ENCODE data around the gene ARID4A.
"Not testable (repeated sequence)": the region's sequence is repeated elsewhere in the genome, so short reads cannot be mapped to it uniquely, and the experiment has no call there.

ARID4A gene

DNA sequence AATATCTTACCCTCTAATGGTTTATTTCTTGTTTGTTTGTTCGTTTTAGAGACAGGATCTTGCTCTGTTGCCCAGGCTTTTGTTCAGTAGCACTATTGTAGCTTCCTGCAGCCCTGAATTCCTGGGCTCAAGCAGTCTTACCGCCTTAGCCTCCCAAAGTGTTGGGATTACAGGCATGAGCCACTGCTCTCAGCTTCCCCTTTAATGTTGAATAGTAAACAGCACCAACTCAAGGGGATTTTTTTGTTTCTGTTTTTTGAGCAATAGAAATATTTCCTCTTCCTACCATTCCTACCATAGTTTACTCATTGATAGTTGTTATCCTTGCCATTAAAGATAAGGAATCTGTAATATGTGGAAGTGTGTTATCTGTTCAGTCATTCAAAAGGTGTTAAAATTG is 10.7 kb downstream of the ARID4A start:
- Histone ChIP-seq H3K27ac (no peak overlapping the region), H3K4me1 (no peaks in the 10 kb centered on the region), H3K9me3 (no peaks in the 10 kb centered on the region), H3K36me3 (peaks cover 62% of the 10 kb centered on the region), H3K4me2 (no peak overlapping the region), H3K9ac (no peak overlapping the region), H4K20me1 (peaks cover 40% of the 10 kb centered on the region), H3K27me3 (no peaks in the 10 kb centered on the region), H3K4me3 (no peak overlapping the region)
- TF ChIP-seq Cebpa-rat (IDR thresholded peaks at IDR 0.05) = no peak

DNA sequence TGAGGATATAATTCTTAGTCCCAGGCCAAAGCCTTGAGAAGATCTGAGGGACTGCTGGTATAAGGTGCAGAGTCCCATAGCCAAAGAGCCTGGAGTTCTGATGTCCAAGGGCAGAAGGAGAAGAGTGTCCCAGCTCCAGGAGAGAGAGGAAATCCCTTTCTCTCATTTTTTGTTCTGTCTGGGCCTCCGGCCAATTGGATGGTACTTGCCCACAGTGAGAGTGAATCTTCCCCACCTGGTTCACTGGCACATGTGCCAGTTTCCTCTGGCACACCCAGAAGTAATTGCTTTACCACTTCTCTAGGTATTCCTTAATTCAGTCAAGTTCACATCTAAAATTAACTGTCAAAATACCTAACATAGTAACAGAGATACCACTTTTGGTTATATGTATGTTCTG is 15.3 kb downstream of the ARID4A start:
- no peak overlapping the region for H3K9ac ChIP-seq
- TF ChIP-seq Cebpa-rat (IDR thresholded peaks at IDR 0.05) = no peak
- no peaks in the 10 kb centered on the region for H3K9me3 ChIP-seq
- H3K4me2 ChIP-seq = no peak overlapping the region
- H3K4me3 ChIP-seq = no peak overlapping the region
- H3K4me1 ChIP-seq = no peaks in the 10 kb centered on the region
- H3K27ac ChIP-seq = no peak overlapping the region
- H4K20me1 ChIP-seq = peaks cover 20% of the 10 kb centered on the region
- H3K36me3 ChIP-seq = peaks cover 59% of the 10 kb centered on the region
- H3K27me3 ChIP-seq = no peaks in the 10 kb centered on the region

- Histone ChIP-seq H3K36me3 (peaks cover 73% of the 10 kb centered on the region), H3K27me3 (no peaks in the 10 kb centered on the region), H3K4me3 (no peak overlapping the region), H3K9me3 (no peaks in the 10 kb centered on the region), H3K4me1 (no peaks in the 10 kb centered on the region), H4K20me1 (peaks cover 15% of the 10 kb centered on the region), H3K4me2 (no peak overlapping the region), H3K27ac (no peak overlapping the region), H3K9ac (no peak overlapping the region)
- no peak for TF ChIP-seq Cebpa-rat (IDR thresholded peaks at IDR 0.05)
These were observed 17.3 kb downstream of the ARID4A start for GRCh38 chr14:58315606-58316005.

GRCh38 chr14:58327019-58327418 is 28.7 kb downstream of the ARID4A start:
- TF ChIP-seq Cebpa-rat (IDR thresholded peaks at IDR 0.05) = no peak
- Histone ChIP-seq H3K9ac (no peak overlapping the region), H3K4me2 (no peak overlapping the region), H3K4me3 (no peak overlapping the region), H3K27me3 (no peaks in the 10 kb centered on the region), H3K4me1 (peaks cover 18% of the 10 kb centered on the region), H4K20me1 (no peaks in the 10 kb centered on the region), H3K9me3 (no peaks in the 10 kb centered on the region), H3K27ac (no peak overlapping the region), H3K36me3 (peaks cover 70% of the 10 kb centered on the region)

GRCh38 chr14:58331111-58331510 is 32.8 kb downstream of the ARID4A start:
- Histone ChIP-seq H3K9me3 (no peaks in the 10 kb centered on the region), H3K27ac (no peak overlapping the region), H3K27me3 (no peaks in the 10 kb centered on the region), H3K4me2 (peak overlapping the region; percentile 50), H3K4me3 (no peak overlapping the region), H4K20me1 (no peaks in the 10 kb centered on the region), H3K9ac (no peak overlapping the region), H3K4me1 (peaks cover 18% of the 10 kb centered on the region), H3K36me3 (peaks cover 56% of the 10 kb centered on the region)
- TF ChIP-seq Cebpa-rat (IDR thresholded peaks at IDR 0.05) = no peak

DNA sequence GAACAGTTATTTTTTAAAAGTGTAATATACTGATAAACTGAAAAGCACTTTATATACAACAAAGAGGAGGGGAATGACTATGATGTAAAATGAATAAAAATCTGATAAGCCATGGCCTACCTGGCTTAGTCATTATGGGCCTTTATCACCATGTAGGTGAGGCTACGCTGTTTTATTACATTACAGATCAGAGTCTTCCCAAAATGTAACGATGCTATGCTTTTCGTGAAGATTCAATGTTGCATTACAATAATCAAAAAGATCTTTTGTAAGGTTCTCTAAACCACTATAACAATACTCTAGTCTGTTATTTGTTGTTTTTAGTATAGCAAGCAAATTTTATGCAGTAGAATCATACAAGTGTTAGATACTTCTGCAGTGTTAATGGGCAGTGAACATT is 34.2 kb downstream of the ARID4A start:
- Histone ChIP-seq H3K27me3 (no peaks in the 10 kb centered on the region), H3K4me2 (no peak overlapping the region), H3K4me1 (peaks cover 18% of the 10 kb centered on the region), H3K9me3 (no peaks in the 10 kb centered on the region), H3K9ac (no peak overlapping the region), H3K4me3 (no peak overlapping the region), H3K36me3 (peaks cover 51% of the 10 kb centered on the region), H3K27ac (no peak overlapping the region), H4K20me1 (0 out of 2 replicates have a peak, but pooled peaks cover 3% of the 10 kb centered on the region)
- TF ChIP-seq Cebpa-rat (IDR thresholded peaks at IDR 0.05) = no peak

DNA sequence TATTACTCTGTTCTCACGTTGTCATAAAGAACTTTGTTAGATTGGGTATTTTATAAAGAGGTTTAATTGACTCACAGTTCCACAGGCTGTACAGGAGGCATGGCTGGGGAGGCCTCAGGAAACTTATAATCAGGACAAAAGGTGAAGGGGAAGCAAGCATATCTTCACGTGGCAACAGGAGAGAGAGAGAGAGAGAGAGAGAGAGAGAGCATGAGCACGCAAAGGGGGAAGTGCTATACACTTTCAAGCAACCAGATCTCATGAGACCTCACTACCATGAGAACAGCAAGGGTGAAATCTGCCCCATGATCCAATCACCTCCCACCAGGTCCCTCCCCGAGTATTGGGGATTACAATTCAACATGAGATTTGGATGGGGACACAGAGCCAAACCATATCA is 41.3 kb downstream of the ARID4A start:
- peaks cover 76% of the 10 kb centered on the region for H3K36me3 ChIP-seq
- not testable (repeated sequence) for H3K27me3 ChIP-seq, H3K4me1 ChIP-seq, H4K20me1 ChIP-seq, H3K4me2 ChIP-seq, H3K27ac ChIP-seq, H3K9me3 ChIP-seq, H3K9ac ChIP-seq, H3K4me3 ChIP-seq

- no peak overlapping the region for H3K9ac ChIP-seq
- H4K20me1 ChIP-seq = 0 out of 2 replicates have a peak, but pooled peaks cover 4% of the 10 kb centered on the region
- H3K9me3 ChIP-seq = no peaks in the 10 kb centered on the region
- TF ChIP-seq Cebpa-rat (IDR thresholded peaks at IDR 0.05) = no peak
- H3K36me3 ChIP-seq = peaks cover 77% of the 10 kb centered on the region
- H3K4me1 ChIP-seq = no peaks in the 10 kb centered on the region
- H3K27me3 ChIP-seq = no peaks in the 10 kb centered on the region
- H3K4me2 ChIP-seq = no peak overlapping the region
- H3K27ac ChIP-seq = no peak overlapping the region
- H3K4me3 ChIP-seq = no peak overlapping the region
These were observed 42.9 kb downstream of the ARID4A start for GRCh38 chr14:58341152-58341748.

- H3K27ac ChIP-seq, H4K20me1 ChIP-seq, H3K4me2 ChIP-seq, H3K9ac ChIP-seq, H3K27me3 ChIP-seq, H3K4me1 ChIP-seq, H3K9me3 ChIP-seq, H3K4me3 ChIP-seq: not testable (repeated sequence)
- H3K36me3 ChIP-seq = peaks cover 81% of the 10 kb centered on the region
These were observed 45.2 kb downstream of the ARID4A start for GRCh38 chr14:58343535-58343934.

- no peak overlapping the region for H3K27ac ChIP-seq
- no peak for TF ChIP-seq Cebpa-rat (IDR thresholded peaks at IDR 0.05)
- peak overlapping the region; percentile 13; the same call in 1 of the 2 replicates for H3K4me2 ChIP-seq
- H3K4me3 ChIP-seq = no peak overlapping the region
- H3K9me3 ChIP-seq = no peaks in the 10 kb centered on the region
- no peak overlapping the region for H3K9ac ChIP-seq
- 0 out of 2 replicates have a peak, but pooled peaks cover 8% of the 10 kb centered on the region for H3K4me1 ChIP-seq
- no peaks in the 10 kb centered on the region for H3K27me3 ChIP-seq
- H3K36me3 ChIP-seq = peaks cover 80% of the 10 kb centered on the region
- H4K20me1 ChIP-seq = no peaks in the 10 kb centered on the region
These were observed 55.4 kb downstream of the ARID4A start for GRCh38 chr14:58353516-58354299.

Data from BLaER1 (cell line).